HG02642 (cell line): ENCODE results near the gene ERCC6.

Experiments used
- ATAC-seq: cut with Tn5 transposase; IDR thresholded peaks from one replicate; pipeline ENCODE4 v1.9.1; 2021; ENCODE audit warnings: mild to moderate bottlenecking; ENCODE audit not compliant: unreplicated experiment, poor library complexity

Gene ERCC6

DNA sequence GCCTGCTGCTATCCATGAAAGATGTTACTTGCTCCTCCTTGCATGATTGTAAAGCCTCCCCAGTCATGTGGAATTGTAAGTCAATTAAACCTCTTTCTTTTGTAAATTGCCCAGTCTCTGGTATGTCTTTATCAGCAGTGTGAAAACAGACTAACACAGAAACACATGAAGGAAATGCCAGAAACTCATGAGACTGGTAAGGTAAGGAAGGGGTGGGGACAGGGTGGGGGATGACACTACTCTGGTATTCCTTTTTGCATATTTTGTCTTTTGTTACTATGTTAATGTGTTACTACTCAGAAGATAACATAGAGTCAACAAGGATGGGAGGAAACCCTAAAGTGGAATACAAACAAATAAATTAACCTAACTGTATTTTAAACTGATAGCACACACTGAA, 73.2 kb downstream of the ERCC6 start:
- ATAC-seq, result no peak
